Common myeloid progenitor, CD34-positive (primary cell): ENCODE data around the gene HBS1L.

Experiments
- CTCF ChIA-PET: fragments of 350-600 bp; sonication (Branson Sonifier 250); formaldehyde crosslinking; loops from one replicate; lab custom pipeline; 2021; ENCODE audit warnings: antibody characterized with exemption; lab: Charles Lee
- POLR2A ChIA-PET: fragments of 350-600 bp; sonication (Branson Sonifier 250); formaldehyde crosslinking; loops from one replicate; lab custom pipeline; 2021; ENCODE audit warnings: antibody characterized with exemption; lab: Charles Lee
- DNase-seq, 3 donors: peaks; one replicate each; pipeline versions ENCODE4 v3.0.0 to v3.0.0-alpha.2; 2013
- H3K27ac ChIP-seq, 2 experiments: 1 replicate in 1 of 2; 2 replicates in 1 of 2; pipeline ENCODE4 v1.7.0; 2013; ENCODE audit warnings: inconsistent platforms in 2 of 2, low read length in 2 of 2, mild to moderate bottlenecking in 2 of 2, low read depth in 1 of 2, moderate library complexity in 1 of 2; ENCODE audit not compliant: severe bottlenecking in 2 of 2, insufficient read depth in 1 of 2, poor library complexity in 1 of 2
- H3K27me3 ChIP-seq, 5 experiments: replicated peaks in 2 of 5; 1 replicate in 3 of 5; 2 replicates in 2 of 5; pipeline versions ENCODE4 v1.6.1 to v1.7.0; 2013; ENCODE audit warnings: low read length in 4 of 5, mild to moderate bottlenecking in 2 of 5, moderate library complexity in 2 of 5, inconsistent platforms in 1 of 5; ENCODE audit not compliant: insufficient read depth in 5 of 5, control insufficient read depth in 4 of 5
- H3K36me3 ChIP-seq, 4 experiments: 1 replicate in 2 of 4; 2 replicates in 2 of 4; pipeline versions ENCODE4 v1.6.1 to v1.7.0; 2013; ENCODE audit warnings: low read length in 3 of 4, control low read depth in 1 of 4, mild to moderate bottlenecking in 1 of 4; ENCODE audit not compliant: control insufficient read depth in 4 of 4, insufficient read depth in 4 of 4
- H3K4me1 ChIP-seq, 4 experiments: 1 replicate in 3 of 4; 2 replicates in 1 of 4; pipeline versions ENCODE4 v1.6.1 to v1.7.1; 2013; ENCODE audit warnings: low read length in 3 of 4, mild to moderate bottlenecking in 3 of 4, control low read depth in 1 of 4, inconsistent platforms in 1 of 4, moderate library complexity in 1 of 4; ENCODE audit not compliant: control insufficient read depth in 4 of 4, insufficient read depth in 4 of 4; ENCODE audit errors: control extremely low read depth in 1 of 4
- H3K4me3 ChIP-seq, 7 experiments: 1 replicate in 4 of 7; 2 replicates in 3 of 7; pipeline versions ENCODE4 v1.5.1 to v1.7.0; 2013; ENCODE audit warnings: mild to moderate bottlenecking in 7 of 7, low read length in 6 of 7, moderate library complexity in 6 of 7, inconsistent platforms in 2 of 7, low read depth in 2 of 7, control low read depth in 1 of 7; ENCODE audit not compliant: insufficient read depth in 4 of 7, control insufficient read depth in 1 of 7; ENCODE audit errors: extremely low read depth in 1 of 7
- H3K9me3 ChIP-seq, 5 experiments: 1 replicate in 4 of 5; 2 replicates in 1 of 5; pipeline versions ENCODE4 v1.6.1 to v1.7.1; 2013; ENCODE audit warnings: low read length in 4 of 5, mild to moderate bottlenecking in 2 of 5, inconsistent platforms in 1 of 5, low read depth in 1 of 5, moderate library complexity in 1 of 5; ENCODE audit not compliant: control insufficient read depth in 4 of 5, insufficient read depth in 2 of 5; ENCODE audit errors: control extremely low read depth in 1 of 5
- WGBS: methylation state at CpG from one replicate; pipeline ENCODE4 v1.1.5; 2013; ENCODE audit not compliant: insufficient coverage; 5-methylcytosine and 5-hydroxymethylcytosine counted together

HBS1L gene

GRCh38 chr6:134921276-134921675, 133.3 kb downstream of the HBS1L start:
- H3K36me3 ChIP-seq: no peaks in the 10 kb centered on the region
- no peak for DNase-seq
- ChIA-PET POLR2A (interaction anchor here (0.6 kb wide), 1 partner anchor 528 kb away, joined by 3 read pairs; no protein-coding TSS in a partner anchor), CTCF (interaction anchor here (1.2 kb wide), 1 partner anchor 20 kb away, joined by 3 read pairs; no protein-coding TSS in a partner anchor)
- H3K4me3 ChIP-seq: no peak overlapping the region
- no peaks in the 10 kb centered on the region for H3K27me3 ChIP-seq
- H3K9me3 ChIP-seq: no peaks in the 10 kb centered on the region
- H3K27ac ChIP-seq: no peak overlapping the region
- WGBS: 91% methylated on average over 5 of the region's 5 CpGs
- H3K4me1 ChIP-seq: no peaks in the 10 kb centered on the region

DNA sequence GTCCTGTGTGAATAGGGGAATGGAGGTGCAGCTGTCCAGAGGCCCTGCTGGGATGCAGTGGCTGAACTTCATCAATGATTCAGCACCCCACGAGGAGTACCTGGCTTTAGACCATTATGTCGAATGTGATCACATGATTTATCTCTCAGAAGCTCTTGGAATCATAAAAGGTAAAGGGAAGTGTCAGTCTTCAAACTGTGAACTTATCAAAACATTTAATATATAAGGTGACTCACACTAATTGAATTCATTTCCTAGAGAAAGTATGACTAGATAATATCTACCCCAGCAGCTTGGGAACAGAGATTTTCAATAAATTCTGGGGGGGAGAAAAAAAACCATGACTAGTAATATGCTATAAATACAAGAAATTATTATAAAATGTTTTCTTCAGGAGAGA, 134.2 kb downstream of the HBS1L start:
- POLR2A ChIA-PET: interaction anchor here (0.6 kb wide), 1 partner anchor 529 kb away, joined by 3 read pairs; no protein-coding TSS in a partner anchor
- no peak overlapping the region for H3K4me3 ChIP-seq
- CTCF ChIA-PET: interaction anchor here (2.2 kb wide), 1 partner anchor 797 kb away, joined by 6 read pairs; no protein-coding TSS in a partner anchor
- no CpG with 5 or more reads among the region's 2 CpGs for WGBS
- no peaks in the 10 kb centered on the region for H3K9me3 ChIP-seq
- no peaks in the 10 kb centered on the region for H3K36me3 ChIP-seq
- no peaks in the 10 kb centered on the region for H3K27me3 ChIP-seq
- no peaks in the 10 kb centered on the region for H3K4me1 ChIP-seq
- no peak for DNase-seq
- no peak overlapping the region for H3K27ac ChIP-seq

GRCh38 chr6:134918418-134918961, 136.1 kb downstream of the HBS1L start:
- H3K9me3 ChIP-seq: no peaks in the 10 kb centered on the region
- no peak overlapping the region for H3K4me3 ChIP-seq
- ChIA-PET CTCF (interaction anchor here (1.5 to 2.2 kb wide), 2 partner anchors 23 to 795 kb away, joined by 4 to 6 read pairs; no protein-coding TSS in a partner anchor), POLR2A (no interaction called here)
- H3K27ac ChIP-seq: no peak overlapping the region
- 99% methylated on average over 15 of the region's 17 CpGs for WGBS
- no peaks in the 10 kb centered on the region for H3K4me1 ChIP-seq
- no peaks in the 10 kb centered on the region for H3K27me3 ChIP-seq
- H3K36me3 ChIP-seq: no peaks in the 10 kb centered on the region
- DNase-seq: no peak

DNA sequence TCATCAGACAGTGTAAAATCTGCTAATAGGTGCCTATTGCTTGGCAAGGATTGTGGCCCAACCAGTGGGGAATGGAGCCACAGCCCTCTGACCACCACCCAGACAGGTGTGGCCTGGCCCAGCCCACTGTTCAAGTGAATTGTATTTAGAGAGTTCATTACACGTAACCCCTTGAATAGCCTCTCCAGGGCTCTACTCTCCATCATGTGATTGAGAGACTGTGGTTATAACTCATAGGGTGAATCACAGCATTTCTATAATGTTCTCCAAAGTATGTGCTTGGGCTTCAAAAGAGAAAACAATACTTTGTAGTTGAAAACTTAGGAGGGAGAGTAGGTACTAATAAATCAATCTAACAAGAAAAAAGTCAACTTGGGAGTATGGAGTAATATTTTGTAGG, 143.1 kb downstream of the HBS1L start:
- no peaks in the 10 kb centered on the region for H3K9me3 ChIP-seq
- H3K27ac ChIP-seq: no peak overlapping the region
- CTCF ChIA-PET: no interaction called here
- POLR2A ChIA-PET: no interaction called here
- H3K4me3 ChIP-seq: no peak overlapping the region
- H3K27me3 ChIP-seq: peaks cover 0 to 4% (median 2%) of the 10 kb centered on the region in 5 experiments
- H3K4me1 ChIP-seq: no peaks in the 10 kb centered on the region
- H3K36me3 ChIP-seq: no peaks in the 10 kb centered on the region
- DNase-seq: no peak
- WGBS: 100% methylated on average over 1 of the region's 1 CpG

DNA sequence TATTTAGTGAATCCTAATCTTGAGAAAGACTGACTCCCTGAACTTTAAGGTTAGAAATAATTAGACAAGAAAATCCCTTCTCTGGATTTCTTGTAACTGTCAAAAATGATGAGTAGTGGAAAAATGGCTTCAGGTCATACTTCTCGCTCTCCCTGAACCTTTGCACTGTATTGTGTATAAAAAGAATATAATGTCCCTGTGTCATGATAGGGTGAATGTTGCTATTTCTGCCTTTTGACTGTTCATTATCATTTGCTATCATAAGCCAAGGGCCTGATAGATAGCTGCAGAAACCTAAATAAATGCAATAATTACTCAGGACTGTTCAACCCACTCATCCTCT, 144.1 kb downstream of the HBS1L start:
- Histone ChIP-seq H3K9me3 (no peaks in the 10 kb centered on the region), H3K36me3 (no peaks in the 10 kb centered on the region), H3K27ac (no peak overlapping the region), H3K4me3 (no peak overlapping the region), H3K4me1 (no peaks in the 10 kb centered on the region), H3K27me3 (peaks cover 0 to 4% (median 2%) of the 10 kb centered on the region in 5 experiments)
- CTCF ChIA-PET: interaction anchor here (0.6 kb wide), 1 partner anchor 753 kb away, joined by 3 read pairs; no protein-coding TSS in a partner anchor
- WGBS: 100% methylated on average over 1 of the region's 1 CpG
- DNase-seq: no peak
- POLR2A ChIA-PET: no interaction called here
